ENCODE results near the gene PRKAG2.

PRKAG2 gene

GRCh38 chr7:151923097-151923876 lies 46.4 kb upstream of the PRKAG2 start:
- Histone ChIP-seq H3K27me3 (replicated peaks; ENCODE audit: control insufficient read depth, insufficient read depth, low read length) (no peaks in the 10 kb centered on the region), H3K4me3 (replicated peaks; ENCODE audit: low read depth, low read length) (no peak overlapping the region), H3K36me3 (ENCODE audit: control insufficient read depth, insufficient read depth, low read length) (no peaks in the 10 kb centered on the region)
- no peak for DNase-seq (ENCODE audit: extremely low read depth, insufficient read length)
- TF ChIP-seq, protein P1, sequence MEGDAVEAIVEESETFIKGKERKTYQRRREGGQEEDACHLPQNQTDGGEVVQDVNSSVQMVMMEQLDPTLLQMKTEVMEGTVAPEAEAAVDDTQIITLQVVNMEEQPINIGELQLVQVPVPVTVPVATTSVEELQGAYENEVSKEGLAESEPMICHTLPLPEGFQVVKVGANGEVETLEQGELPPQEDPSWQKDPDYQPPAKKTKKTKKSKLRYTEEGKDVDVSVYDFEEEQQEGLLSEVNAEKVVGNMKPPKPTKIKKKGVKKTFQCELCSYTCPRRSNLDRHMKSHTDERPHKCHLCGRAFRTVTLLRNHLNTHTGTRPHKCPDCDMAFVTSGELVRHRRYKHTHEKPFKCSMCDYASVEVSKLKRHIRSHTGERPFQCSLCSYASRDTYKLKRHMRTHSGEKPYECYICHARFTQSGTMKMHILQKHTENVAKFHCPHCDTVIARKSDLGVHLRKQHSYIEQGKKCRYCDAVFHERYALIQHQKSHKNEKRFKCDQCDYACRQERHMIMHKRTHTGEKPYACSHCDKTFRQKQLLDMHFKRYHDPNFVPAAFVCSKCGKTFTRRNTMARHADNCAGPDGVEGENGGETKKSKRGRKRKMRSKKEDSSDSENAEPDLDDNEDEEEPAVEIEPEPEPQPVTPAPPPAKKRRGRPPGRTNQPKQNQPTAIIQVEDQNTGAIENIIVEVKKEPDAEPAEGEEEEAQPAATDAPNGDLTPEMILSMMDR (IDR thresholded peaks at IDR 0.05; ENCODE audit: insufficient read depth, low read length, poor library complexity, severe bottlenecking), result no peak

DNA sequence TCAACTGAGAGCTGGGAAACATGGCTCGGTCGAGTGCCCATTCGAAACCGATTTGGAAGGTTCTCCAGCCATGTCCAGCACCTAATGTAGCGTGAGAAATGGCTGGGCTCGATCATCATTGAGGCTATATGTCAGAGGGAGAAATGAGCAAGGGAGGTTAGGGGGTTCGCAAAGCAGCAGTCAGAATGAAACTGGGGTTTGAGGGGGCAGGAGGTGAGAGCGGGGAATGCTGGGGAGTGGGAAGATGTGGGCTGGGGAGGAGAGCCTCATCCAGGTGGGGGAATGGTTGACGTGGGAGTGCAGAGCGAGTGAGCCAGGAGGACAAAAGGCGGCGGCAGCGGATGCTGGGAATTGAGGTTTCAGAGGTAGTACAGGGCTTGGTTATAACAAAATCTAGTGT lies 44.5 kb upstream of the PRKAG2 start:
- H3K27me3 ChIP-seq (replicated peaks; ENCODE audit: control insufficient read depth, insufficient read depth, low read length), result no peaks in the 10 kb centered on the region; the same call in 1 of the 2 replicates
- TF ChIP-seq, protein P1 (IDR thresholded peaks at IDR 0.05; ENCODE audit: insufficient read depth, low read length, poor library complexity, severe bottlenecking), result no peak
- H3K4me3 ChIP-seq (replicated peaks; ENCODE audit: low read depth, low read length), result no peak overlapping the region
- DNase-seq (ENCODE audit: extremely low read depth, insufficient read length), result no peak
- no peaks in the 10 kb centered on the region for H3K36me3 ChIP-seq (ENCODE audit: control insufficient read depth, insufficient read depth, low read length)

- Histone ChIP-seq H3K27me3 (replicated peaks; ENCODE audit: control insufficient read depth, insufficient read depth, low read length) (no peaks in the 10 kb centered on the region; the same call in 1 of the 2 replicates), H3K4me3 (replicated peaks; ENCODE audit: low read depth, low read length) (no peak overlapping the region), H3K36me3 (ENCODE audit: control insufficient read depth, insufficient read depth, low read length) (no peaks in the 10 kb centered on the region)
- DNase-seq (ENCODE audit: extremely low read depth, insufficient read length), result no peak
- TF ChIP-seq, protein P1 (IDR thresholded peaks at IDR 0.05; ENCODE audit: insufficient read depth, low read length, poor library complexity, severe bottlenecking), result no peak
These were observed 43.6 kb upstream of the PRKAG2 start for GRCh38 chr7:151920488-151920887.

DNA sequence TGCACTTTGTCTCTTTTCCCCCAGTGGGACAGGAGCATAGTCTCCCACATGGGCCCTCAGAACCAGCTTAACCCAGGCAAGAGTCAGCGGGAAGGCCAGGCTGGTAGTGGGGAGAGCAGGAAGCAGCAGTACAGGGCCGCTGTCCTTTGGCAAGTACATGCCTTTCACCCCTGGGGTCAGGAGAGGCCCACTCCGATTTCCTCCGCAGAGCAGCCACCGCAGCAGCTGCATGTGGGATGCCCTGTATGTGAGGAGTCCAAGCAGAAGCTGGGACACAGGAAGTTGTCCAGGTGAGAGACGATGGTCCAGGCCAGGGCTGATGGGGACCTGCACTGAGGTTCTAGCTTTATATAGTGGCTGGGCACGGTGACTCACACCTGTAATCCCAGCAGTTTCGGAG lies 42.7 kb upstream of the PRKAG2 start:
- no peak overlapping the region for H3K4me3 ChIP-seq (replicated peaks; ENCODE audit: low read depth, low read length)
- TF ChIP-seq, protein P1 (IDR thresholded peaks at IDR 0.05; ENCODE audit: insufficient read depth, low read length, poor library complexity, severe bottlenecking), result no peak
- DNase-seq (ENCODE audit: extremely low read depth, insufficient read length), result no peak
- no peaks in the 10 kb centered on the region for H3K36me3 ChIP-seq (ENCODE audit: control insufficient read depth, insufficient read depth, low read length)
- no peaks in the 10 kb centered on the region; the same call in 1 of the 2 replicates for H3K27me3 ChIP-seq (replicated peaks; ENCODE audit: control insufficient read depth, insufficient read depth, low read length)

- no peaks in the 10 kb centered on the region for H3K36me3 ChIP-seq (ENCODE audit: control insufficient read depth, insufficient read depth, low read length)
- no peak for DNase-seq (ENCODE audit: extremely low read depth, insufficient read length)
- TF ChIP-seq, protein P1 (IDR thresholded peaks at IDR 0.05; ENCODE audit: insufficient read depth, low read length, poor library complexity, severe bottlenecking), result no peak
- H3K4me3 ChIP-seq (replicated peaks; ENCODE audit: low read depth, low read length), result no peak overlapping the region
- H3K27me3 ChIP-seq (replicated peaks; ENCODE audit: control insufficient read depth, insufficient read depth, low read length), result no peaks in the 10 kb centered on the region; the same call in 1 of the 2 replicates
These were observed 41.6 kb upstream of the PRKAG2 start for GRCh38 chr7:151918510-151918843.
